ENCODE measurements around the gene LRRC18. TPM values are rescaled to one million over a fixed set of nuclear protein-coding genes. Genes with fewer than 3 reads are reported as not detected.

LRRC18 gene
- total and polyA plus RNA-seq, 9 of the 15 experiments (the other 6 are each of a cell fraction or from before 2014, with no cell fraction given): not detected

DNA sequence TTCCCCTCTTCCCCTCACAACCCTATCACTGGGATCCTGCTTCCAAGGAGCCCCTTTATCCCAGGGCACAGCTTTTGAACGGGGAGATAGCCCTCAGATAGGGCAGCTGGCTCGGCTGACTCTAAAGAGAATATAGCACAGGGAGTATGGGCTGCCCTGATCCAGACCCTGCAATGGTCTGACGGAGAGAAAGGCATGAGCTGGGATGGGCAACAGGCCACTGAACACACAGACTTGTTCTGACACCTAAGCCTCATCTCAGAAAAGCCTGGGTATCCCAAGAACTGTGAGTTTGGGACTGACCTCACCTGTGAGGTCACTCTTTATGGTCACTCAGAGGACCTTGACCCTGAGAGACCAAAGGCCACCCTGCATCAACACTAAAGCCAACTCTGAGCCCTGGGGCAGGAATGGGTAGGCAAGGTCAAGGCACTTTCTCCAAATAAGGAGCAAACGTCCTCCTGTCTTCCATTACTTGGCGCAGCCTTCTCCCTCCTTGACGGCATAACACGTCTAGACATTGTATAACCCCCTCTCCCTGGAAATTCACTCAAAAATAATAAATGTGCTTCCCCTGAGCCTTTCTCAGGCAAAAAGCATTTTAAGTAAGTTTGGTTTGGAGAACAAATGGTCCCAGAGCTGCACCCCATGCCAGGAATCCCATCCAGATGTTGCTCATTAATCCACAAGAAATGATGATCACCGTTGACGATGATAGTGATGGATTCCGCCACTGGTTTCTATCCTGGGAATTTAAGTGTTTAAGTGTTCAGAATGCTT, 8.2 kb upstream of the LRRC18 start:
- ChIA-PET CTCF (ENCODE audit: low intra/inter-chr PET ratio) (no interaction called here), POLR2A (interaction anchor here (0.5 to 1.0 kb wide), 4 partner anchors 49 to 542 kb away, joined by 3 to 4 read pairs (median 4); no protein-coding TSS in a partner anchor)
- Histone ChIP-seq H3K27ac (ENCODE audit: extremely low read depth, low read depth, low read length) (no peak overlapping the region), H3K9ac (ENCODE audit: insufficient read depth in 1 of 2, low read depth in 2 of 2, low read length in 2 of 2) (no peak overlapping the region), H4K20me1 (replicated peaks; ENCODE audit: control insufficient read depth, insufficient read depth, low read length) (no peaks in the 10 kb centered on the region), H3K9me1 (ENCODE audit: control insufficient read depth, insufficient read depth, low read length) (no peaks in the 10 kb centered on the region), H3K4me2 (ENCODE audit: insufficient read depth, low read length) (no peak overlapping the region), H3K4me3 (no peak overlapping the region), H3K79me2 (ENCODE audit: control insufficient read depth, insufficient read depth, low read length) (no peaks in the 10 kb centered on the region), H2AFZ (ENCODE audit: low read depth, low read length) (no peak overlapping the region), H3K9me3 (replicated peaks; ENCODE audit: control insufficient read depth, insufficient read depth, low read depth, low read length) (no peaks in the 10 kb centered on the region), H3K36me3 (ENCODE audit: control insufficient read depth, insufficient read depth, low read length) (no peaks in the 10 kb centered on the region), H3K27me3 (ENCODE audit: control insufficient read depth in 2 of 2, insufficient read depth in 2 of 2, low read length in 2 of 2) (peaks cover 31 to 60% of the 10 kb centered on the region in 2 experiments), H3K4me1 (replicated peaks in 1 of 2; ENCODE audit: control insufficient read depth in 2 of 2, insufficient read depth in 2 of 2, low read length in 2 of 2) (no peaks in the 10 kb centered on the region)
- in situ Hi-C loops (cut with MboI): no loop called here
- BruUV-seq (replicated peaks): no TSS peak
- TF ChIP-seq, protein P1, sequence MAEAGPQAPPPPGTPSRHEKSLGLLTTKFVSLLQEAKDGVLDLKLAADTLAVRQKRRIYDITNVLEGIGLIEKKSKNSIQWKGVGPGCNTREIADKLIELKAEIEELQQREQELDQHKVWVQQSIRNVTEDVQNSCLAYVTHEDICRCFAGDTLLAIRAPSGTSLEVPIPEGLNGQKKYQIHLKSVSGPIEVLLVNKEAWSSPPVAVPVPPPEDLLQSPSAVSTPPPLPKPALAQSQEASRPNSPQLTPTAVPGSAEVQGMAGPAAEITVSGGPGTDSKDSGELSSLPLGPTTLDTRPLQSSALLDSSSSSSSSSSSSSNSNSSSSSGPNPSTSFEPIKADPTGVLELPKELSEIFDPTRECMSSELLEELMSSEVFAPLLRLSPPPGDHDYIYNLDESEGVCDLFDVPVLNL (CRISPR knock-in tag; IDR thresholded peaks at IDR 0.05; ENCODE audit: low read depth): no peak
- TF ChIP-seq ZNF717 (CRISPR knock-in tag; IDR thresholded peaks at IDR 0.05) (no peak), FOXA3 (CRISPR knock-in tag; conservative IDR thresholded peaks at IDR 0.05 in 1 of 2, IDR thresholded peaks at IDR 0.05 in 1 of 2) (no peak), PTTG1 (tag; IDR thresholded peaks at IDR 0.05; ENCODE audit: low read depth) (no peak), DDX20 (tag; IDR thresholded peaks at IDR 0.05; ENCODE audit: low read depth) (no peak), CAMTA2 (CRISPR knock-in tag; conservative IDR thresholded peaks at IDR 0.05) (no peak), SRSF7 (optimal IDR thresholded peaks at IDR 0.05; ENCODE audit: low read depth, low read length) (no peak), ZNF586 (CRISPR knock-in tag; conservative IDR thresholded peaks at IDR 0.05) (no peak), SMC3 (conservative IDR thresholded peaks at IDR 0.05; ENCODE audit: insufficient read depth, low read depth, low read length) (no peak), ZNF224 (CRISPR knock-in tag; IDR thresholded peaks at IDR 0.05) (no peak), MXI1 (IDR thresholded peaks at IDR 0.05; ENCODE audit: low read depth, low read length) (no peak), ZNF764 (CRISPR knock-in tag; IDR thresholded peaks at IDR 0.05; ENCODE audit: low read depth) (no peak), ZFP1 (CRISPR knock-in tag; IDR thresholded peaks at IDR 0.05) (no peak), SMAD3 (CRISPR knock-in tag; conservative IDR thresholded peaks at IDR 0.05) (no peak), HNRNPH1 (optimal IDR thresholded peaks at IDR 0.05; ENCODE audit: low read depth, low read length) (no peak), POU5F1 (IDR thresholded peaks at IDR 0.05; ENCODE audit: borderline replicate concordance, low read depth, low read length, partially characterized antibody) (no peak)
- TF ChIP-seq, protein P2, sequence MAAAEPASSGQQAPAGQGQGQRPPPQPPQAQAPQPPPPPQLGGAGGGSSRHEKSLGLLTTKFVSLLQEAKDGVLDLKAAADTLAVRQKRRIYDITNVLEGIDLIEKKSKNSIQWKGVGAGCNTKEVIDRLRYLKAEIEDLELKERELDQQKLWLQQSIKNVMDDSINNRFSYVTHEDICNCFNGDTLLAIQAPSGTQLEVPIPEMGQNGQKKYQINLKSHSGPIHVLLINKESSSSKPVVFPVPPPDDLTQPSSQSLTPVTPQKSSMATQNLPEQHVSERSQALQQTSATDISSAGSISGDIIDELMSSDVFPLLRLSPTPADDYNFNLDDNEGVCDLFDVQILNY (CRISPR knock-in tag; IDR thresholded peaks at IDR 0.05): no peak
- TF ChIP-seq, protein P3, sequence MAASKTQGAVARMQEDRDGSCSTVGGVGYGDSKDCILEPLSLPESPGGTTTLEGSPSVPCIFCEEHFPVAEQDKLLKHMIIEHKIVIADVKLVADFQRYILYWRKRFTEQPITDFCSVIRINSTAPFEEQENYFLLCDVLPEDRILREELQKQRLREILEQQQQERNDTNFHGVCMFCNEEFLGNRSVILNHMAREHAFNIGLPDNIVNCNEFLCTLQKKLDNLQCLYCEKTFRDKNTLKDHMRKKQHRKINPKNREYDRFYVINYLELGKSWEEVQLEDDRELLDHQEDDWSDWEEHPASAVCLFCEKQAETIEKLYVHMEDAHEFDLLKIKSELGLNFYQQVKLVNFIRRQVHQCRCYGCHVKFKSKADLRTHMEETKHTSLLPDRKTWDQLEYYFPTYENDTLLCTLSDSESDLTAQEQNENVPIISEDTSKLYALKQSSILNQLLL (CRISPR knock-in tag; IDR thresholded peaks at IDR 0.05; ENCODE audit: borderline replicate concordance): no peak
- ATAC-seq (no peak), DNase-seq (ENCODE audit: extremely low read depth in 1 of 4, low spot score in 3 of 4) (no peak), FAIRE-seq (no peak)
- intact Hi-C loops (cut with micrococcal nuclease): no loop called here
- 2% methylated on average over 10 of the region's 10 CpGs for WGBS (ENCODE audit: insufficient coverage, low coverage, missing lambda C conversion rate)

All from K562 (cell line).